Hepatocyte (in vitro differentiated cells): ENCODE data around the gene USP36. TPM values are rescaled to one million over a fixed set of nuclear protein-coding genes. Genes with fewer than 3 reads are reported as not detected.

Experiments
- DNase-seq: peaks from one replicate; pipeline ENCODE4 v3.0.0-alpha.2; 2016; ENCODE audit warnings: low spot score
- H2AFZ ChIP-seq: fragments of 200-600 bp; sonication (generic); 2 replicates; pipeline ENCODE4 v1.6.0; 2016; ENCODE audit warnings: antibody characterized with exemption, mild to moderate bottlenecking
- H3K27ac ChIP-seq: fragments of 200-600 bp; sonication (generic); 2 replicates; pipeline ENCODE4 v1.5.1; 2016; ENCODE audit warnings: mild to moderate bottlenecking
- H3K27me3 ChIP-seq: fragments of 200-600 bp; sonication (generic); 2 replicates; pipeline ENCODE4 v1.6.1; 2016
- H3K36me3 ChIP-seq: fragments of 200-600 bp; sonication (generic); replicated peaks from 2 replicates; pipeline ENCODE4 v1.5.1; 2016; ENCODE audit warnings: low read depth; ENCODE audit not compliant: insufficient read depth
- H3K4me1 ChIP-seq: fragments of 200-600 bp; sonication (generic); 2 replicates; pipeline ENCODE4 v1.5.1; 2016; ENCODE audit warnings: mild to moderate bottlenecking, moderate library complexity; ENCODE audit not compliant: insufficient read depth
- H3K4me2 ChIP-seq: fragments of 200-600 bp; sonication (generic); 2 replicates; pipeline ENCODE4 v1.6.0; 2016
- H3K4me3 ChIP-seq: fragments of 200-600 bp; sonication (generic); 2 replicates; pipeline ENCODE4 v1.5.1; 2016; ENCODE audit warnings: mild to moderate bottlenecking
- H3K79me2 ChIP-seq: fragments of 200-600 bp; sonication (generic); 2 replicates; pipeline ENCODE4 v1.6.0; 2017; ENCODE audit warnings: mild to moderate bottlenecking
- H3K9me2 ChIP-seq: fragments of 200-600 bp; sonication (generic); replicated peaks from 2 replicates; pipeline ENCODE4 v1.6.0; 2017; ENCODE audit warnings: mild to moderate bottlenecking; ENCODE audit not compliant: insufficient read depth
- H3K9me3 ChIP-seq: fragments of 200-600 bp; sonication (generic); 2 replicates; pipeline ENCODE4 v1.5.1; 2016; ENCODE audit warnings: low read depth, mild to moderate bottlenecking
- H4K20me1 ChIP-seq: fragments of 200-600 bp; sonication (generic); 2 replicates; pipeline ENCODE4 v1.6.0; 2016; ENCODE audit warnings: mild to moderate bottlenecking; ENCODE audit not compliant: insufficient read depth, poor library complexity, severe bottlenecking
- EZH2 ChIP-seq: fragments of 200-600 bp; sonication (generic); IDR thresholded peaks from 2 replicates; pipeline ENCODE4 v1.6.1; 2016; ENCODE audit warnings: antibody characterized with exemption, mild to moderate bottlenecking, borderline replicate concordance
- EZH2phosphoT487 ChIP-seq: fragments of 200-600 bp; sonication (generic); IDR thresholded peaks from one replicate; pipeline ENCODE4 v1.6.1; 2018; ENCODE audit warnings: antibody characterized with exemption, mild to moderate bottlenecking, low read depth, moderate library complexity; ENCODE audit not compliant: unreplicated experiment, severe bottlenecking
- WGBS: methylation state at CpG from one replicate; pipeline ENCODE4 v1.1.6; 2016; ENCODE audit warnings: low lambda C conversion rate; ENCODE audit errors: missing lambda C conversion rate; 5-methylcytosine and 5-hydroxymethylcytosine counted together
- polyA plus RNA-seq: library from polyadenylated mRNA; unstranded; fragments of >200 nt; fragmentation: Nextera tagmentation; extraction: Ambion mirVana; gene quantifications from 2 replicates; pipeline ENCODE4 v1.2.1, GENCODE V29; 2016
- total RNA-seq: library from RNA; depleted of rRNA; stranded (reverse); fragments of >200 nt; gene quantifications from 2 replicates; pipeline ENCODE4 v1.2.3, GENCODE V29; 2014
- TF ChIP-seq, protein P1 (sequence below): fragments of 200-600 bp; sonication (generic); IDR thresholded peaks from 2 replicates; pipeline ENCODE4 v1.5.1; 2016; ENCODE audit warnings: antibody characterized with exemption, mild to moderate bottlenecking; ENCODE audit not compliant: poor library complexity

The USP36 gene
- total and polyA plus RNA-seq, 2 experiments from 2014 or later, result 17.7 to 26.2 TPM

DNA sequence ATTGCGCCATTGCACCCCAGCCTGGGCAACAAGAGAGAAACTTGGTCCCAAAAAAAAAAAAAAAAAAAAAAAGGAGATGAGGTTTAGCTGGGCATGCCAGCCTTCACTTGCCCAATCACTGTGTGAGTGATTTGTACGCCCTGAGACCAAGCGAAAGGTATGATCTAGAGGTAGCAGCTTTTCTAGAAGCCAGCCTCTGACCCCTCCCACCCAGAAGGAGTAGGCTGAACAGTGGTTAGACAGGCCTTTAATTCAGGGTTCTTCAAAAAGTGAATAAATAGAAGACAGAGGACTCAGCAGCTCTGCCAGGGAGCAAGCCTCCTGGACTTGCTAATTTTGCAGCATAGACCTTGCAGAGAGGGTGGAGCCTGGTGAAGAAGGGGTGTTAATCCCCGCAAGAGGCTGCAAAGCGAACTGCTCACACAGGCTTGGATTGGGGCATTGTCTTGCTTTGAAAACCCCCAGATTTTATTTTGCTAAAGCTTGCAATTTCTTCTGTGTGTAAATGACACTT, 51.4 kb downstream of the USP36 start:
- Histone ChIP-seq H3K4me2 (peak overlapping the region; percentile 51), H3K79me2 (no peaks in the 10 kb centered on the region), H2AFZ (no peak overlapping the region), H3K27ac (peak overlapping the region; percentile 83), H3K4me1 (peaks cover 33% of the 10 kb centered on the region), H3K9me3 (no peaks in the 10 kb centered on the region), H3K4me3 (no peak overlapping the region), H3K9me2 (no peaks in the 10 kb centered on the region), H3K36me3 (no peaks in the 10 kb centered on the region), H4K20me1 (no peaks in the 10 kb centered on the region), H3K27me3 (no peaks in the 10 kb centered on the region)
- no peak for DNase-seq
- TF ChIP-seq, protein P1, sequence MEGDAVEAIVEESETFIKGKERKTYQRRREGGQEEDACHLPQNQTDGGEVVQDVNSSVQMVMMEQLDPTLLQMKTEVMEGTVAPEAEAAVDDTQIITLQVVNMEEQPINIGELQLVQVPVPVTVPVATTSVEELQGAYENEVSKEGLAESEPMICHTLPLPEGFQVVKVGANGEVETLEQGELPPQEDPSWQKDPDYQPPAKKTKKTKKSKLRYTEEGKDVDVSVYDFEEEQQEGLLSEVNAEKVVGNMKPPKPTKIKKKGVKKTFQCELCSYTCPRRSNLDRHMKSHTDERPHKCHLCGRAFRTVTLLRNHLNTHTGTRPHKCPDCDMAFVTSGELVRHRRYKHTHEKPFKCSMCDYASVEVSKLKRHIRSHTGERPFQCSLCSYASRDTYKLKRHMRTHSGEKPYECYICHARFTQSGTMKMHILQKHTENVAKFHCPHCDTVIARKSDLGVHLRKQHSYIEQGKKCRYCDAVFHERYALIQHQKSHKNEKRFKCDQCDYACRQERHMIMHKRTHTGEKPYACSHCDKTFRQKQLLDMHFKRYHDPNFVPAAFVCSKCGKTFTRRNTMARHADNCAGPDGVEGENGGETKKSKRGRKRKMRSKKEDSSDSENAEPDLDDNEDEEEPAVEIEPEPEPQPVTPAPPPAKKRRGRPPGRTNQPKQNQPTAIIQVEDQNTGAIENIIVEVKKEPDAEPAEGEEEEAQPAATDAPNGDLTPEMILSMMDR, result no peak
- TF ChIP-seq EZH2phosphoT487, result no peak
- no peak for TF ChIP-seq EZH2
- 80% methylated on average over 5 of the region's 5 CpGs for WGBS

DNA sequence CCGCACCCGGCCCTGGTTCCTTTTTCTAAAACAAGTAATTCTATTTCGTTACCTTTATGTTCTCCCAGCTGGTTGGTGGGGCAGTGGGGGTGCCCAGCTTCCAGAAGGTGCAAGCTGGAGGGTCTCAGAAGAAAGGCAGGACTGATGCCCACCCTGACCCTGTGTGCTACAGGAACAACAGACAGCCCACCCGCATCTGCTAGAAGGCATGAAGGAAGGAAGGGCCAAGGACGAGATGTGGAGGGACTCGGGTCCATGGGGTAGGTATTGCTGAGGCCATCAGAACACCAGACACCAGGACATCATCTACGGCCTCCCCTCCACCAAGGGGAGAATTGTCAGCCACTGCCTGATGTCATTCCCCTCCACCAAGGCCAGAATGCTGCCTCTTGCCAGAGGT, 52.2 kb downstream of the USP36 start:
- H3K79me2 ChIP-seq, result no peaks in the 10 kb centered on the region
- no peak for TF ChIP-seq EZH2phosphoT487
- TF ChIP-seq, protein P1, result no peak
- TF ChIP-seq EZH2, result no peak
- H2AFZ ChIP-seq, result no peak overlapping the region
- H3K4me2 ChIP-seq, result no peak overlapping the region
- 92% methylated on average over 7 of the region's 7 CpGs for WGBS
- no peak for DNase-seq
- no peaks in the 10 kb centered on the region for H3K9me2 ChIP-seq
- H3K27ac ChIP-seq, result no peak overlapping the region
- no peak overlapping the region for H3K4me3 ChIP-seq
- no peaks in the 10 kb centered on the region for H4K20me1 ChIP-seq
- H3K36me3 ChIP-seq, result no peaks in the 10 kb centered on the region
- no peaks in the 10 kb centered on the region for H3K9me3 ChIP-seq
- H3K4me1 ChIP-seq, result peaks cover 33% of the 10 kb centered on the region
- no peaks in the 10 kb centered on the region for H3K27me3 ChIP-seq

DNA sequence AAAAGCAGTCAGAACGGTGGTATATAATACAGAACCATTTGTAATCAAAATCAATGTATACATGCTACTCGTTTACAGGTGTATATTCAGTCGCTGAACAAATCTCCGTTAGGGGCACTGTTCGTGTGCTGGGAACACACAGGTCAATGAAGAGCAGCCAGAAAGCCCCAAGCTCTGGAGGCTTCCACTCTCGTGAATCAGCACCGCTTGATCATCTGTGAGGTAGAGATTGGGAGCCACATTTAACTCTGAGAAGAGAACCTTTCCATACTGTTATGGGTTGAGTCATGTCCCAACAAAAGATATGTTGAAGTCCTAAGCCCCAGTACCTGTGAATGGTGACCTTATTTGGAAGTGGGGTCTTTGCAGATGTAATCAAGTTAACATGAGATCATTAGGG, 53.2 kb downstream of the USP36 start:
- Histone ChIP-seq H3K27ac (no peak overlapping the region), H3K9me3 (no peaks in the 10 kb centered on the region), H4K20me1 (no peaks in the 10 kb centered on the region), H2AFZ (no peak overlapping the region), H3K4me2 (no peak overlapping the region), H3K9me2 (no peaks in the 10 kb centered on the region), H3K79me2 (no peaks in the 10 kb centered on the region), H3K4me1 (peaks cover 40% of the 10 kb centered on the region), H3K4me3 (no peak overlapping the region), H3K36me3 (no peaks in the 10 kb centered on the region), H3K27me3 (no peaks in the 10 kb centered on the region)
- TF ChIP-seq EZH2phosphoT487 (no peak), EZH2 (no peak)
- TF ChIP-seq, protein P1, result no peak
- no peak for DNase-seq
- WGBS, result 93% methylated on average over 7 of the region's 7 CpGs

DNA sequence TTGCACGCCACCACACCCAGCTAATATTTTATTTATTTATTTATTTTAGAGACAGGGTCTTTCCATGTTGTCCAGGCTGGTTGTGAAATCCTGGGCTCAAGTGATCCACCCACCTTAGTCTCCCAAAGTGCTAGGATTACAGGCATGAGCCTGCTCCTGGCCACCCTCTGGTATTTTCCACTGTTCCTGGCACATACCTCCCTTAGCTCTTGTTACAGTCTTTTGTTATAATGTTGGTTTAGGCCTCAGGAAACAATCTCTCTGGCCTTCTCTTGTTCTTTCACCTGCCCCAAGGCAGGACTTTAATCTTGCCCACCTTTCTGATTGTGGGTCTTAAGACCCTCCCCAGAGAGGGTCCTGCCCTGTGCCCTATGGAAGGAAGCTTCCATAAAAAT, 55.0 kb downstream of the USP36 start:
- no peak overlapping the region for H3K27ac ChIP-seq
- H3K4me1 ChIP-seq, result peaks cover 24% of the 10 kb centered on the region
- no peak for DNase-seq
- no peaks in the 10 kb centered on the region for H3K9me2 ChIP-seq
- 100% methylated on average over 1 of the region's 1 CpG for WGBS
- H3K36me3 ChIP-seq, result no peaks in the 10 kb centered on the region
- H3K27me3 ChIP-seq, result no peaks in the 10 kb centered on the region
- H4K20me1 ChIP-seq, result no peaks in the 10 kb centered on the region
- H3K4me3 ChIP-seq, result no peak overlapping the region
- no peak overlapping the region for H2AFZ ChIP-seq
- H3K79me2 ChIP-seq, result peaks cover 13% of the 10 kb centered on the region
- no peak overlapping the region for H3K4me2 ChIP-seq
- H3K9me3 ChIP-seq, result no peaks in the 10 kb centered on the region
- TF ChIP-seq EZH2phosphoT487, result no peak
- TF ChIP-seq, protein P1, result no peak
- TF ChIP-seq EZH2, result no peak
